B cell (primary cell): ENCODE measurements around the gene PDK2. TPM values are rescaled to one million over a fixed set of nuclear protein-coding genes. Genes with fewer than 3 reads are reported as not detected.
A peak's percentile ranks its signal among the peaks of the same experiment; 100 is the strongest.

Experiments used
- ATAC-seq: fragments of 200-7000 bp; cut with Tn5 transposase; one replicate; pipeline ENCODE4 v1.10.0; 2021; ENCODE audit warnings: low read depth, mild to moderate bottlenecking, moderate number of reproducible peaks, moderate library complexity
- CTCF ChIA-PET: fragments of 350-600 bp; sonication (Branson Sonifier 250); formaldehyde crosslinking; loops from one replicate; lab custom pipeline; 2021; ENCODE audit warnings: antibody characterized with exemption, inconsistent platforms; lab: Charles Lee
- POLR2A ChIA-PET: fragments of 350-600 bp; sonication (Branson Sonifier 250); formaldehyde crosslinking; loops from one replicate; lab custom pipeline; 2021; ENCODE audit warnings: antibody characterized with exemption; lab: Charles Lee
- DNase-seq: peaks from one replicate; pipeline ENCODE4 v3.0.0; 2013
- H2AFZ ChIP-seq: 2 replicates; pipeline ENCODE4 v1.6.1; 2012; ENCODE audit warnings: mild to moderate bottlenecking, low read depth, low read length; ENCODE audit not compliant: insufficient read depth, poor library complexity, severe bottlenecking
- H3K27ac ChIP-seq, 2 donors: 1 replicate in 1 of 2; 2 replicates in 1 of 2; pipeline ENCODE4 v1.5.1; 2012 to 2013; ENCODE audit warnings: low read length in 2 of 2, mild to moderate bottlenecking in 2 of 2, moderate library complexity in 1 of 2
- H3K27me3 ChIP-seq, 4 experiments: fragments of 200-600 bp in 1 of 4; sonication (generic) in 1 of 4; replicated peaks in 1 of 4; 1 replicate in 2 of 4; 2 replicates in 2 of 4; pipeline versions ENCODE4 v1.6.1 to v1.7.0; 2013 to 2016; ENCODE audit warnings: low read length in 3 of 4, mild to moderate bottlenecking in 2 of 4, mixed read lengths in 1 of 4, moderate library complexity in 1 of 4; ENCODE audit not compliant: insufficient read depth in 4 of 4, control insufficient read depth in 3 of 4; ENCODE audit errors: control extremely low read depth in 1 of 4
- H3K36me3 ChIP-seq, 2 experiments: replicated peaks in 1 of 2; 1 replicate in 1 of 2; 2 replicates in 1 of 2; pipeline versions ENCODE4 v1.6.1 to v1.7.1; 2013; ENCODE audit warnings: low read length in 1 of 2; ENCODE audit not compliant: insufficient read depth in 2 of 2, control insufficient read depth in 1 of 2; ENCODE audit errors: control extremely low read depth in 1 of 2, extremely low read depth in 1 of 2
- H3K4me1 ChIP-seq, 2 donors: fragments of 200-600 bp in 1 of 2; sonication (generic) in 1 of 2; 1 replicate in 1 of 2; 2 replicates in 1 of 2; pipeline versions ENCODE4 v1.5.1 to v1.6.1; 2013 to 2017; ENCODE audit warnings: low read length in 2 of 2; ENCODE audit not compliant: control insufficient read depth in 2 of 2, insufficient read depth in 2 of 2
- H3K4me2 ChIP-seq: replicated peaks from 2 replicates; pipeline ENCODE3; 2012; ENCODE audit warnings: mild to moderate bottlenecking, low read depth, low read length; ENCODE audit not compliant: poor library complexity, severe bottlenecking
- H3K4me3 ChIP-seq, 5 experiments: fragments of 200-600 bp in 1 of 5; sonication (generic) in 1 of 5; 1 replicate in 3 of 5; 2 replicates in 2 of 5; pipeline versions ENCODE4 v1.5.1 to v1.7.0; 2011 to 2016; ENCODE audit warnings: low read length in 4 of 5, mild to moderate bottlenecking in 4 of 5, low read depth in 2 of 5, control low read depth in 1 of 5, moderate library complexity in 1 of 5; ENCODE audit not compliant: insufficient read depth in 1 of 5; ENCODE audit errors: control extremely low read depth in 1 of 5, extremely low read depth in 1 of 5
- H3K79me2 ChIP-seq: fragments of 200-600 bp; sonication (generic); one replicate; pipeline ENCODE4 v1.6.0; 2016; ENCODE audit warnings: low read length; ENCODE audit not compliant: control insufficient read depth, insufficient read depth
- H3K9ac ChIP-seq: fragments of 200-600 bp; sonication (generic); 2 replicates; pipeline ENCODE4 v1.6.1; 2017; ENCODE audit warnings: mild to moderate bottlenecking, low read length, moderate library complexity
- H3K9me3 ChIP-seq, 3 donors: one replicate each; pipeline versions ENCODE4 v1.6.1 to v1.7.1; 2013; ENCODE audit warnings: low read length in 2 of 3; ENCODE audit not compliant: control insufficient read depth in 2 of 3, insufficient read depth in 1 of 3; ENCODE audit errors: control extremely low read depth in 1 of 3
- H4K20me1 ChIP-seq: 2 replicates; pipeline ENCODE4 v1.6.0; 2012; ENCODE audit warnings: mild to moderate bottlenecking, low read length; ENCODE audit not compliant: insufficient read depth, control insufficient read depth, poor library complexity, severe bottlenecking
- H3K27ac Mint-ChIP-seq: one replicate; pipeline ENCODE4 v1.8.0; 2021; ENCODE audit warnings: mixed read lengths
- H3K27me3 Mint-ChIP-seq: one replicate; pipeline ENCODE4 v1.8.0; 2021; ENCODE audit warnings: mixed read lengths
- H3K4me1 Mint-ChIP-seq: one replicate; pipeline ENCODE4 v1.8.0; 2021; ENCODE audit warnings: mixed read lengths
- H3K4me3 Mint-ChIP-seq: one replicate; pipeline ENCODE4 v1.8.0; 2021; ENCODE audit warnings: mixed read lengths
- H3K9me3 Mint-ChIP-seq: one replicate; pipeline ENCODE4 v1.8.0; 2022; ENCODE audit warnings: mixed read lengths; ENCODE audit not compliant: insufficient read depth
- CTCF ChIP-seq: fragments of 200-600 bp; IDR thresholded peaks from one replicate; pipeline ENCODE4 v1.8.0; 2022; ENCODE audit warnings: antibody characterized with exemption, mild to moderate bottlenecking
- EZH2 ChIP-seq: IDR thresholded peaks from 2 replicates; pipeline ENCODE4 v1.6.1; 2012; ENCODE audit warnings: borderline replicate concordance, low read depth, mild to moderate bottlenecking, moderate library complexity, low read length; ENCODE audit not compliant: insufficient read depth, poor library complexity, severe bottlenecking
- WGBS: methylation state at CpG from one replicate; pipeline ENCODE4 v1.1.5; 2013; ENCODE audit warnings: missing lambda C conversion rate; ENCODE audit not compliant: insufficient coverage; 5-methylcytosine and 5-hydroxymethylcytosine counted together
- intact Hi-C: fragments of 100-400 bp; cut with micrococcal nuclease; formaldehyde crosslinking; loops from one replicate; pipeline ENCODE4 v1.10.0; 2022
- polyA plus RNA-seq: library from polyadenylated mRNA; depleted of rRNA; stranded (reverse); fragments of >200 nt; gene quantifications from 2 replicates; pipeline ENCODE4 v1.2.3, GENCODE V29; 2012
- total RNA-seq, 2 donors: library from RNA; stranded (reverse); fragments of 120-200 nt in 1 of 2; gene quantifications; 1 replicate in 1 of 2; 2 replicates in 1 of 2; pipeline versions ENCODE4 v1.2.3 to v1.2.4, GENCODE V29; 2013 to 2022

Gene PDK2
- total and polyA plus RNA-seq, 2 donors (not counting 1 experiment from before 2014, with no cell fraction given): 35.2 to 73.2 TPM

- Histone ChIP-seq H3K9ac (no peak overlapping the region), H4K20me1 (peaks cover 49% of the 10 kb centered on the region), H3K9me3 (peaks cover 0 to 8% (median 0%) of the 10 kb centered on the region in 3 donors), H3K4me3 (no peak overlapping the region), H3K27me3 (peaks cover 0 to 28% (median 9%) of the 10 kb centered on the region in 4 experiments), H3K4me2 (no peak overlapping the region), H3K4me1 (peaks cover 27 to 35% of the 10 kb centered on the region in 2 donors), H3K36me3 (peaks cover 8 to 40% of the 10 kb centered on the region in 2 experiments), H2AFZ (no peak overlapping the region), H3K27ac (peak overlapping the region in 1 of 2 donors; percentile 50), H3K79me2 (peaks cover under 1% of the 10 kb centered on the region)
- Mint-ChIP-seq H3K4me1 (peaks cover 37% of the 10 kb centered on the region), H3K4me3 (no peak overlapping the region), H3K9me3 (no peaks in the 10 kb centered on the region), H3K27me3 (peaks cover 10% of the 10 kb centered on the region), H3K27ac (peak overlapping the region; percentile 42)
- ChIA-PET POLR2A (interaction anchor here (1.1 to 1.5 kb wide), 2 partner anchors 12 to 14 kb away, joined by 3 to 4 read pairs; no protein-coding TSS in a partner anchor), CTCF (interaction anchor here (1.0 to 3.4 kb wide), 7 partner anchors 13 to 38 kb away, joined by 3 to 16 read pairs (median 4); partner anchors contain the start of genes PDK2 and PPP1R9B)
- WGBS: 94% methylated on average over 2 of the region's 6 CpGs
- DNase-seq (no peak), ATAC-seq (no peak)
- intact Hi-C loops: no loop called here
- no peak for TF ChIP-seq EZH2
These were observed 37.1 kb downstream of the PDK2 start for GRCh38 chr17:50132104-50132794.

GRCh38 chr17:50133028-50133768, 38.0 kb downstream of the PDK2 start:
- Histone ChIP-seq H3K9me3 (peaks cover 0 to 5% (median 0%) of the 10 kb centered on the region in 3 donors), H3K4me2 (no peak overlapping the region), H3K9ac (no peak overlapping the region), H3K27ac (peak overlapping the region in 1 of 2 donors; percentile 50), H3K36me3 (peaks cover 8 to 49% of the 10 kb centered on the region in 2 experiments), H3K4me3 (no peak overlapping the region), H3K27me3 (peaks cover 0 to 20% (median 7%) of the 10 kb centered on the region in 4 experiments), H3K4me1 (peaks cover 21 to 28% of the 10 kb centered on the region in 2 donors), H4K20me1 (peaks cover 58% of the 10 kb centered on the region), H3K79me2 (peaks cover 7% of the 10 kb centered on the region), H2AFZ (no peak overlapping the region)
- intact Hi-C loops: no loop called here
- ChIA-PET CTCF (interaction anchor here (1.2 to 1.5 kb wide), 3 partner anchors 14 to 36 kb away, joined by 3 to 4 read pairs (median 3); no protein-coding TSS in a partner anchor), POLR2A (interaction anchor here (1.1 to 1.5 kb wide), 2 partner anchors 11 to 13 kb away, joined by 3 to 4 read pairs; no protein-coding TSS in a partner anchor)
- no peak for TF ChIP-seq CTCF
- TF ChIP-seq EZH2: no peak
- ATAC-seq: no peak
- peaks cover 10% of the 10 kb centered on the region for H3K27me3 Mint-ChIP-seq
- 90% methylated on average over 4 of the region's 7 CpGs for WGBS
- DNase-seq: no peak
- H3K27ac Mint-ChIP-seq: peak overlapping the region; percentile 37
- no peak overlapping the region for H3K4me3 Mint-ChIP-seq
- peaks cover 31% of the 10 kb centered on the region for H3K4me1 Mint-ChIP-seq
- H3K9me3 Mint-ChIP-seq: no peaks in the 10 kb centered on the region
